SK-N-SH treated with all-trans-retinoic acid at 6 μM for 48 hours (cell line): ENCODE measurements around the gene ANKRD45.
"Not testable (repeated sequence)": the region's sequence is repeated elsewhere in the genome, so short reads cannot be mapped to it uniquely, and the experiment has no call there.

Experiments
- ATAC-seq: fragments of 200-7000 bp; cut with Tn5 transposase; 3 replicates; pipeline ENCODE4 v1.9.1; 2020; ENCODE audit warnings: mild to moderate bottlenecking, moderate library complexity
- ARNTL ChIP-seq: fragments of 450-650 bp; formaldehyde crosslinking; IDR thresholded peaks from 2 replicates; pipeline ENCODE4 v1.5.0; 2020; ENCODE audit warnings: low read depth, mild to moderate bottlenecking, moderate library complexity, borderline replicate concordance
- BACH2 ChIP-seq: fragments of 250-450 bp; sonication (Bioruptor Pico); IDR thresholded peaks from 2 replicates; pipeline ENCODE4 v1.9.0; 2021; ENCODE audit warnings: mild to moderate bottlenecking, borderline replicate concordance
- CREB5 ChIP-seq: fragments of 250-450 bp; sonication (Bioruptor Pico); IDR thresholded peaks from 2 replicates; pipeline ENCODE4 v1.5.1; 2020; ENCODE audit warnings: low read depth, mild to moderate bottlenecking, moderate library complexity
- CSDC2 ChIP-seq: fragments of 250-450 bp; sonication (Bioruptor Pico); IDR thresholded peaks from 2 replicates; pipeline ENCODE4 v1.5.0; 2020; ENCODE audit warnings: mild to moderate bottlenecking, moderate library complexity
- ESRRG ChIP-seq: fragments of 250-450 bp; sonication (Bioruptor Pico); IDR thresholded peaks from 2 replicates; pipeline ENCODE4 v1.6.1; 2021; ENCODE audit warnings: mild to moderate bottlenecking
- GLIS3 ChIP-seq: fragments of 250-450 bp; sonication (Bioruptor Pico); IDR thresholded peaks from 2 replicates; pipeline ENCODE4 v1.5.0; 2020; ENCODE audit warnings: mild to moderate bottlenecking, moderate library complexity
- ISL1 ChIP-seq: fragments of 250-450 bp; sonication (Bioruptor Pico); IDR thresholded peaks from 2 replicates; pipeline ENCODE4 v2.1.2; 2022; ENCODE audit warnings: mild to moderate bottlenecking, moderate library complexity
- PATZ1 ChIP-seq: fragments of 250-450 bp; sonication (Bioruptor Pico); IDR thresholded peaks from 2 replicates; pipeline ENCODE4 v1.8.0; 2020; ENCODE audit warnings: mild to moderate bottlenecking, moderate library complexity, borderline replicate concordance
- POU6F1 ChIP-seq: fragments of 250-450 bp; sonication (Bioruptor Pico); IDR thresholded peaks from 2 replicates; pipeline ENCODE4 v1.8.0; 2021; ENCODE audit warnings: low read depth, mild to moderate bottlenecking, moderate library complexity, borderline replicate concordance
- PPARA ChIP-seq: fragments of 250-450 bp; sonication (Bioruptor Pico); IDR thresholded peaks from 2 replicates; pipeline ENCODE4 v1.5.0; 2020; ENCODE audit warnings: mild to moderate bottlenecking, borderline replicate concordance
- RARB ChIP-seq: fragments of 250-450 bp; sonication (Bioruptor Pico); IDR thresholded peaks from 2 replicates; pipeline ENCODE4 v1.8.0; 2021; ENCODE audit warnings: mild to moderate bottlenecking, moderate library complexity
- SNAI2 ChIP-seq: fragments of 250-450 bp; sonication (Bioruptor Pico); IDR thresholded peaks from 2 replicates; pipeline ENCODE4 v1.5.0; 2020; ENCODE audit warnings: mild to moderate bottlenecking, moderate library complexity
- TCF4 ChIP-seq: fragments of 250-450 bp; sonication (Bioruptor Pico); IDR thresholded peaks from 2 replicates; pipeline ENCODE4 v1.8.0; 2021; ENCODE audit warnings: mild to moderate bottlenecking, moderate library complexity, borderline replicate concordance
- TOX ChIP-seq: fragments of 250-450 bp; sonication (Bioruptor Pico); IDR thresholded peaks from 2 replicates; pipeline ENCODE4 v1.8.0; 2021; ENCODE audit warnings: mild to moderate bottlenecking, moderate library complexity, borderline replicate concordance
- TSHZ2 ChIP-seq: fragments of 250-450 bp; sonication (Bioruptor Pico); IDR thresholded peaks from 2 replicates; pipeline ENCODE4 v1.5.0; 2020; ENCODE audit warnings: mild to moderate bottlenecking, moderate library complexity
- ZC3H10 ChIP-seq: fragments of 250-450 bp; sonication (Bioruptor Pico); IDR thresholded peaks from 2 replicates; pipeline ENCODE4 v1.5.1; 2021; ENCODE audit warnings: mild to moderate bottlenecking, moderate library complexity
- ZFP3 ChIP-seq: fragments of 250-450 bp; sonication (Bioruptor Pico); IDR thresholded peaks from 2 replicates; pipeline ENCODE4 v1.5.0; 2020; ENCODE audit warnings: mild to moderate bottlenecking, moderate library complexity
- ZFP30 ChIP-seq: fragments of 450-650 bp; formaldehyde crosslinking; IDR thresholded peaks from 2 replicates; pipeline ENCODE4 v1.5.0; 2022; ENCODE audit warnings: mild to moderate bottlenecking, moderate library complexity
- ZNF565 ChIP-seq: fragments of 450-650 bp; formaldehyde crosslinking; conservative IDR thresholded peaks from 2 replicates; pipeline ENCODE4 v1.5.0; 2020; ENCODE audit warnings: low read depth, mild to moderate bottlenecking, moderate library complexity
- ZNF70 ChIP-seq: fragments of 450-650 bp; formaldehyde crosslinking; IDR thresholded peaks from 2 replicates; pipeline ENCODE4 v1.5.0; 2020; ENCODE audit warnings: mild to moderate bottlenecking, moderate library complexity
- ZNF8 ChIP-seq: fragments of 450-650 bp; formaldehyde crosslinking; IDR thresholded peaks from 2 replicates; pipeline ENCODE4 v1.5.0; 2020; ENCODE audit warnings: mild to moderate bottlenecking, moderate library complexity

Gene ANKRD45

GRCh38 chr1:173708787-173709186 is 39.1 kb upstream of the ANKRD45 start (continued):
- no peak for TF ChIP-seq CREB5 (CRISPR knock-in tag)
- TF ChIP-seq ARNTL (CRISPR knock-in tag): no peak
- no peak for TF ChIP-seq BACH2
- no peak for TF ChIP-seq RARB (CRISPR knock-in tag)
- no peak for TF ChIP-seq GLIS3 (CRISPR knock-in tag)
- TF ChIP-seq ZNF70 (CRISPR knock-in tag): no peak
- TF ChIP-seq TCF4 (CRISPR knock-in tag): no peak

- no peak for ATAC-seq
- TF ChIP-seq ZNF70 (CRISPR knock-in tag) (no peak), ISL1 (no peak), RARB (CRISPR knock-in tag) (no peak), GLIS3 (CRISPR knock-in tag) (no peak), ZNF565 (no peak), ESRRG (no peak), TCF4 (CRISPR knock-in tag) (no peak), PATZ1 (CRISPR knock-in tag) (no peak), BACH2 (no peak)
Measured at GRCh38 chr1:173705117-173705516, 35.5 kb upstream of the ANKRD45 start.

GRCh38 chr1:173702736-173703135 is 33.1 kb upstream of the ANKRD45 start:
- TF ChIP-seq TOX (CRISPR knock-in tag) (no peak), ZC3H10 (CRISPR knock-in tag) (no peak), ZNF565 (no peak), PATZ1 (CRISPR knock-in tag) (no peak), SNAI2 (CRISPR knock-in tag) (no peak), RARB (CRISPR knock-in tag) (no peak), ZNF8 (CRISPR knock-in tag) (no peak), CREB5 (CRISPR knock-in tag) (no peak), ESRRG (no peak), POU6F1 (CRISPR knock-in tag) (no peak), ISL1 (no peak), BACH2 (no peak), CSDC2 (CRISPR knock-in tag) (no peak), ARNTL (CRISPR knock-in tag) (no peak), ZFP3 (CRISPR knock-in tag) (no peak), ZFP30 (CRISPR knock-in tag) (no peak), PPARA (no peak), TSHZ2 (CRISPR knock-in tag) (no peak), TCF4 (CRISPR knock-in tag) (no peak)
- no peak for ATAC-seq

- ATAC-seq: not testable (repeated sequence)
Measured at GRCh38 chr1:173701299-173701698, 31.6 kb upstream of the ANKRD45 start.
